HPDE6-E6E7 (cell line): Measurements from ENCODE around the gene FPGS.

ENCODE experiments used
- DNase-seq: peaks from one replicate; pipeline ENCODE4 v3.0.0; 2011; ENCODE audit warnings: missing footprints; ENCODE audit errors: extremely low spot score

Gene FPGS

GRCh38 chr9:127860260-127860659 lies 57.6 kb downstream of the FPGS start:
- no peak for DNase-seq

- no peak for DNase-seq
These were observed 58.1 kb downstream of the FPGS start for GRCh38 chr9:127860779-127861178.

GRCh38 chr9:127862075-127863011 lies 59.7 kb downstream of the FPGS start:
- no peak for DNase-seq

- no peak for DNase-seq
These were observed 60.5 kb downstream of the FPGS start for GRCh38 chr9:127863191-127863621.
